SK-N-SH treated with all-trans-retinoic acid at 6 μM for 48 hours (cell line): Measurements from ENCODE around the gene PSMF1.

Source experiments
- ATAC-seq: fragments of 200-7000 bp; cut with Tn5 transposase; 3 replicates; pipeline ENCODE4 v1.9.1; 2020; ENCODE audit warnings: mild to moderate bottlenecking, moderate library complexity
- CSDC2 ChIP-seq: fragments of 250-450 bp; sonication (Bioruptor Pico); IDR thresholded peaks from 2 replicates; pipeline ENCODE4 v1.5.0; 2020; ENCODE audit warnings: mild to moderate bottlenecking, moderate library complexity
- GLIS3 ChIP-seq: fragments of 250-450 bp; sonication (Bioruptor Pico); IDR thresholded peaks from 2 replicates; pipeline ENCODE4 v1.5.0; 2020; ENCODE audit warnings: mild to moderate bottlenecking, moderate library complexity
- ISL1 ChIP-seq: fragments of 250-450 bp; sonication (Bioruptor Pico); IDR thresholded peaks from 2 replicates; pipeline ENCODE4 v2.1.2; 2022; ENCODE audit warnings: mild to moderate bottlenecking, moderate library complexity
- PATZ1 ChIP-seq: fragments of 250-450 bp; sonication (Bioruptor Pico); IDR thresholded peaks from 2 replicates; pipeline ENCODE4 v1.8.0; 2020; ENCODE audit warnings: mild to moderate bottlenecking, moderate library complexity, borderline replicate concordance
- PPARA ChIP-seq: fragments of 250-450 bp; sonication (Bioruptor Pico); IDR thresholded peaks from 2 replicates; pipeline ENCODE4 v1.5.0; 2020; ENCODE audit warnings: mild to moderate bottlenecking, borderline replicate concordance
- RARB ChIP-seq: fragments of 250-450 bp; sonication (Bioruptor Pico); IDR thresholded peaks from 2 replicates; pipeline ENCODE4 v1.8.0; 2021; ENCODE audit warnings: mild to moderate bottlenecking, moderate library complexity
- SNAI2 ChIP-seq: fragments of 250-450 bp; sonication (Bioruptor Pico); IDR thresholded peaks from 2 replicates; pipeline ENCODE4 v1.5.0; 2020; ENCODE audit warnings: mild to moderate bottlenecking, moderate library complexity
- TCF4 ChIP-seq: fragments of 250-450 bp; sonication (Bioruptor Pico); IDR thresholded peaks from 2 replicates; pipeline ENCODE4 v1.8.0; 2021; ENCODE audit warnings: mild to moderate bottlenecking, moderate library complexity, borderline replicate concordance
- ZC3H10 ChIP-seq: fragments of 250-450 bp; sonication (Bioruptor Pico); IDR thresholded peaks from 2 replicates; pipeline ENCODE4 v1.5.1; 2021; ENCODE audit warnings: mild to moderate bottlenecking, moderate library complexity
- ZFP3 ChIP-seq: fragments of 250-450 bp; sonication (Bioruptor Pico); IDR thresholded peaks from 2 replicates; pipeline ENCODE4 v1.5.0; 2020; ENCODE audit warnings: mild to moderate bottlenecking, moderate library complexity
- ZFP30 ChIP-seq: fragments of 450-650 bp; formaldehyde crosslinking; IDR thresholded peaks from 2 replicates; pipeline ENCODE4 v1.5.0; 2022; ENCODE audit warnings: mild to moderate bottlenecking, moderate library complexity
- ZNF565 ChIP-seq: fragments of 450-650 bp; formaldehyde crosslinking; conservative IDR thresholded peaks from 2 replicates; pipeline ENCODE4 v1.5.0; 2020; ENCODE audit warnings: low read depth, mild to moderate bottlenecking, moderate library complexity
- ZNF70 ChIP-seq: fragments of 450-650 bp; formaldehyde crosslinking; IDR thresholded peaks from 2 replicates; pipeline ENCODE4 v1.5.0; 2020; ENCODE audit warnings: mild to moderate bottlenecking, moderate library complexity
- ZNF8 ChIP-seq: fragments of 450-650 bp; formaldehyde crosslinking; IDR thresholded peaks from 2 replicates; pipeline ENCODE4 v1.5.0; 2020; ENCODE audit warnings: mild to moderate bottlenecking, moderate library complexity
- TF ChIP-seq, protein P1 (sequence below): fragments of 250-450 bp; sonication (Bioruptor Pico); IDR thresholded peaks from 2 replicates; pipeline ENCODE4 v1.5.0; 2020; ENCODE audit warnings: mild to moderate bottlenecking, moderate library complexity
- TF ChIP-seq, protein P2 (sequence below): fragments of 250-450 bp; sonication (Bioruptor Pico); IDR thresholded peaks from 2 replicates; pipeline ENCODE4 v1.8.0; 2021; ENCODE audit warnings: low read depth, mild to moderate bottlenecking, moderate library complexity, borderline replicate concordance

PSMF1 gene

GRCh38 chr20:1075616-1076015 lies 42.8 kb upstream of the PSMF1 start:
- ATAC-seq: no peak
- no peak for TF ChIP-seq SNAI2 (CRISPR knock-in tag)
- TF ChIP-seq ZNF70 (CRISPR knock-in tag): no peak

GRCh38 chr20:1081891-1082290 lies 36.5 kb upstream of the PSMF1 start:
- TF ChIP-seq, protein P1, sequence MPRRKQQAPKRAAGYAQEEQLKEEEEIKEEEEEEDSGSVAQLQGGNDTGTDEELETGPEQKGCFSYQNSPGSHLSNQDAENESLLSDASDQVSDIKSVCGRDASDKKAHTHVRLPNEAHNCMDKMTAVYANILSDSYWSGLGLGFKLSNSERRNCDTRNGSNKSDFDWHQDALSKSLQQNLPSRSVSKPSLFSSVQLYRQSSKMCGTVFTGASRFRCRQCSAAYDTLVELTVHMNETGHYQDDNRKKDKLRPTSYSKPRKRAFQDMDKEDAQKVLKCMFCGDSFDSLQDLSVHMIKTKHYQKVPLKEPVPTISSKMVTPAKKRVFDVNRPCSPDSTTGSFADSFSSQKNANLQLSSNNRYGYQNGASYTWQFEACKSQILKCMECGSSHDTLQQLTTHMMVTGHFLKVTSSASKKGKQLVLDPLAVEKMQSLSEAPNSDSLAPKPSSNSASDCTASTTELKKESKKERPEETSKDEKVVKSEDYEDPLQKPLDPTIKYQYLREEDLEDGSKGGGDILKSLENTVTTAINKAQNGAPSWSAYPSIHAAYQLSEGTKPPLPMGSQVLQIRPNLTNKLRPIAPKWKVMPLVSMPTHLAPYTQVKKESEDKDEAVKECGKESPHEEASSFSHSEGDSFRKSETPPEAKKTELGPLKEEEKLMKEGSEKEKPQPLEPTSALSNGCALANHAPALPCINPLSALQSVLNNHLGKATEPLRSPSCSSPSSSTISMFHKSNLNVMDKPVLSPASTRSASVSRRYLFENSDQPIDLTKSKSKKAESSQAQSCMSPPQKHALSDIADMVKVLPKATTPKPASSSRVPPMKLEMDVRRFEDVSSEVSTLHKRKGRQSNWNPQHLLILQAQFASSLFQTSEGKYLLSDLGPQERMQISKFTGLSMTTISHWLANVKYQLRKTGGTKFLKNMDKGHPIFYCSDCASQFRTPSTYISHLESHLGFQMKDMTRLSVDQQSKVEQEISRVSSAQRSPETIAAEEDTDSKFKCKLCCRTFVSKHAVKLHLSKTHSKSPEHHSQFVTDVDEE (CRISPR knock-in tag): no peak
- TF ChIP-seq, all 23 proteins: peak for 0
- no peak for ATAC-seq

GRCh38 chr20:1083431-1084080 lies 34.8 kb upstream of the PSMF1 start:
- no peak for ATAC-seq
- no peak for TF ChIP-seq ZFP3 (CRISPR knock-in tag)
- TF ChIP-seq SNAI2 (CRISPR knock-in tag): no peak
- no peak for TF ChIP-seq TCF4
- TF ChIP-seq ZFP30 (CRISPR knock-in tag): no peak
- TF ChIP-seq CSDC2: no peak
- no peak for TF ChIP-seq ZNF565
- no peak for TF ChIP-seq PPARA (CRISPR knock-in tag)
- TF ChIP-seq, protein P1 (CRISPR knock-in tag): no peak
- TF ChIP-seq GLIS3 (CRISPR knock-in tag): no peak
- TF ChIP-seq ZC3H10 (CRISPR knock-in tag): no peak
- TF ChIP-seq ISL1 (CRISPR knock-in tag): no peak

- TF ChIP-seq ZNF8 (no peak), ZFP3 (CRISPR knock-in tag) (no peak), ZNF70 (CRISPR knock-in tag) (no peak), RARB (CRISPR knock-in tag) (no peak), PATZ1 (CRISPR knock-in tag) (no peak), ZNF565 (no peak)
- TF ChIP-seq, protein P2, sequence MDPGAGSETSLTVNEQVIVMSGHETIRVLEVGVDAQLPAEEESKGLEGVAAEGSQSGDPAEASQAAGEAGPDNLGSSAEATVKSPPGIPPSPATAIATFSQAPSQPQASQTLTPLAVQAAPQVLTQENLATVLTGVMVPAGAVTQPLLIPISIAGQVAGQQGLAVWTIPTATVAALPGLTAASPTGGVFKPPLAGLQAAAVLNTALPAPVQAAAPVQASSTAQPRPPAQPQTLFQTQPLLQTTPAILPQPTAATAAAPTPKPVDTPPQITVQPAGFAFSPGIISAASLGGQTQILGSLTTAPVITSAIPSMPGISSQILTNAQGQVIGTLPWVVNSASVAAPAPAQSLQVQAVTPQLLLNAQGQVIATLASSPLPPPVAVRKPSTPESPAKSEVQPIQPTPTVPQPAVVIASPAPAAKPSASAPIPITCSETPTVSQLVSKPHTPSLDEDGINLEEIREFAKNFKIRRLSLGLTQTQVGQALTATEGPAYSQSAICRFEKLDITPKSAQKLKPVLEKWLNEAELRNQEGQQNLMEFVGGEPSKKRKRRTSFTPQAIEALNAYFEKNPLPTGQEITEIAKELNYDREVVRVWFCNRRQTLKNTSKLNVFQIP: no peak
- no peak for ATAC-seq
Measured at GRCh38 chr20:1085492-1086276, 32.7 kb upstream of the PSMF1 start.
